ENCODE measurements around the gene SMOC2. TPM values are rescaled to one million over a fixed set of nuclear protein-coding genes. Genes with fewer than 3 reads are reported as not detected.

Gene SMOC2
- total RNA-seq, 3 donors from 2014 or later = 11.4 to 40.4 (median 18.8) TPM

DNA sequence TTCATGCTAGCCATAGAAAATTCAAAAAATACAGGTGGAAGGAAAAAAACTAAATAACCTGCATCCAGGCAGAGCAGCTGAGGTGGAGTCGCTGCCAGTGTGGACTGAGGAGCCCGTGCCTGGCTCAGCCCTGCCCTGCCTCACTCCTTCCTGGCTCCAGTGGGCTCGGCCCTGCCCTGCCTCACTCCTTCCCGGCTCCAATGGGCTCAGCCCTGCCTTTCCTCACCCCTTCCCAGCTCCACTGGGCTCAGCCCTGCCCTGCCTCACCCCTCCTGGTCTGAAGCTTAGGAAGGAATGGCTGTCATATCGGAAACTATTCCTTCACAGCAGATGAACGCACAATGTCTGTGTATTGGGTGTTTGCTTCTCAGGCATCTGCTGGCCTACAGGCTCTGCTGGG, 142.1 kb downstream of the SMOC2 start:
- no peak for ATAC-seq
- no peak for DNase-seq
- no peaks in the 10 kb centered on the region for H3K36me3 ChIP-seq (ENCODE audit: low read depth)
- no peaks in the 10 kb centered on the region for H3K4me1 ChIP-seq (ENCODE audit: low read depth)
- no peak overlapping the region for H3K4me3 ChIP-seq
- intact Hi-C loops (cut with DNase I, micrococcal nuclease) = no loop called here
- H3K9me3 ChIP-seq = no peaks in the 10 kb centered on the region
- TF ChIP-seq, protein P1, sequence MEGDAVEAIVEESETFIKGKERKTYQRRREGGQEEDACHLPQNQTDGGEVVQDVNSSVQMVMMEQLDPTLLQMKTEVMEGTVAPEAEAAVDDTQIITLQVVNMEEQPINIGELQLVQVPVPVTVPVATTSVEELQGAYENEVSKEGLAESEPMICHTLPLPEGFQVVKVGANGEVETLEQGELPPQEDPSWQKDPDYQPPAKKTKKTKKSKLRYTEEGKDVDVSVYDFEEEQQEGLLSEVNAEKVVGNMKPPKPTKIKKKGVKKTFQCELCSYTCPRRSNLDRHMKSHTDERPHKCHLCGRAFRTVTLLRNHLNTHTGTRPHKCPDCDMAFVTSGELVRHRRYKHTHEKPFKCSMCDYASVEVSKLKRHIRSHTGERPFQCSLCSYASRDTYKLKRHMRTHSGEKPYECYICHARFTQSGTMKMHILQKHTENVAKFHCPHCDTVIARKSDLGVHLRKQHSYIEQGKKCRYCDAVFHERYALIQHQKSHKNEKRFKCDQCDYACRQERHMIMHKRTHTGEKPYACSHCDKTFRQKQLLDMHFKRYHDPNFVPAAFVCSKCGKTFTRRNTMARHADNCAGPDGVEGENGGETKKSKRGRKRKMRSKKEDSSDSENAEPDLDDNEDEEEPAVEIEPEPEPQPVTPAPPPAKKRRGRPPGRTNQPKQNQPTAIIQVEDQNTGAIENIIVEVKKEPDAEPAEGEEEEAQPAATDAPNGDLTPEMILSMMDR (IDR thresholded peaks at IDR 0.05) = no peak

DNA sequence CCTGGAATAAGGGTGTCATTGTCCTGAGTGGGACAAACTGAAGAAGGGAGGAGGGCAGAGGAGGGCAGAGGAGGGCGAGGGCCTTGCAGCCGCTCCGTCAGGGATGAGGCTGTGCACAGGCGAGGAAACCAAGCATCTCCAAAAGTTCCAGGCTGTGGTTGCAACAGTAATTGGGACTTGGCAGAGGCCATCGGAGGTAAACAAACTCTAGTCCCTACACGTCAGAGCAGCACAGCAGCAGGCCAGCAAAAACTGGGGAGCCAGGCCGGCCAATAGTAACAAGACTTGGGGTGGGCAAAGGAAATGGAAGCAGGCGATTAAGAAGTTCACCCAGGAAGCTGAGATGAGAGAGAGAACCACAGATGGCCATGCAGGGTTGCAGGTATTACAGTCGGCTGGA, 142.8 kb downstream of the SMOC2 start:
- H3K36me3 ChIP-seq (ENCODE audit: low read depth) = no peaks in the 10 kb centered on the region
- H3K4me3 ChIP-seq = no peak overlapping the region
- no peaks in the 10 kb centered on the region for H3K9me3 ChIP-seq
- TF ChIP-seq, protein P1 (IDR thresholded peaks at IDR 0.05) = no peak
- intact Hi-C loops (cut with DNase I, micrococcal nuclease) = no loop called here
- DNase-seq (peak in 1 of 3 donors; percentile 29), ATAC-seq (peak; percentile 33)
- no peaks in the 10 kb centered on the region for H3K4me1 ChIP-seq (ENCODE audit: low read depth)

DNA sequence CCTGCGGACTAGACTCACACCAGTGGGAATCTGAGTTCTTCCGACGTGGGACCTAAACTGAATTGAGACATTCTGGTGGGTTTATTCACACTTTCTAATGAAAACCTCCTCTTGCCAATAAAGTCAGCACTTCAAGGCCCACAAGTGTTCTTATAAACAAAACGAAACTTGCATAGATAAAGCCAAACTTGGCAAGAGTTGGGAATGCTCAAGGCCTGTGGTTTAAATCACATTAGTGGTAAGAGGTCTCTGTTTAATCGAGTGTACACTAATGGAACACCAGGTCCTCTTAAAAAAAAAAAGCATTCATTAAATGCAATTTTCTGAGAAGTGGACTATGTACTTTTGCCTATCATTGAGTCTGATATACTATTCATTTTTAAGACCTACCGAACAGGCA, 143.3 kb downstream of the SMOC2 start:
- no peaks in the 10 kb centered on the region for H3K9me3 ChIP-seq
- intact Hi-C loops (cut with DNase I, micrococcal nuclease) = no loop called here
- DNase-seq (no peak), ATAC-seq (no peak)
- H3K4me3 ChIP-seq = no peak overlapping the region
- TF ChIP-seq, protein P1 (IDR thresholded peaks at IDR 0.05) = no peak
- no peaks in the 10 kb centered on the region for H3K36me3 ChIP-seq (ENCODE audit: low read depth)
- no peaks in the 10 kb centered on the region for H3K4me1 ChIP-seq (ENCODE audit: low read depth)

DNA sequence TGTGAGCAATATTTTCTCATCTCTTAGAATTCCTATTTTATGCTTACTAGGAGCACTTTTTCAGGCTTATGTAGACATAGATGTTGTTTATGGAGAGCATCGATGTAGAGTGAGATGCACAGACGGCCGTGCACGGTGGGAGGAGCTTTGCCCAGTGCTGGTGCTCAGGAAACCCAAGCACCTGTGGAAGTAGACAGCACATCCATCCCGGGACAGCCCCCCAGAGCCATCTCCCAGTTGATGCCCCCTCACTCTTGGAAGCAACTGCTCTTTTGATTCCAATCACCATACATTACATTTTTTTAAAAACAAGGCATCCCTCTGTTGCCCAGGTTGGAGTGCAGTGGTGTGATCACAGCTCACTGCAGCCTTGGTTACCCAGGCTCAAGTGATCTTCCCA, 143.7 kb downstream of the SMOC2 start:
- TF ChIP-seq, protein P1 (IDR thresholded peaks at IDR 0.05) = no peak
- Histone ChIP-seq H3K36me3 (ENCODE audit: low read depth) (no peaks in the 10 kb centered on the region), H3K4me3 (no peak overlapping the region), H3K4me1 (ENCODE audit: low read depth) (no peaks in the 10 kb centered on the region), H3K9me3 (no peaks in the 10 kb centered on the region)
- intact Hi-C loops (cut with DNase I, micrococcal nuclease) = no loop called here
- no peak for DNase-seq
- ATAC-seq = no peak

DNA sequence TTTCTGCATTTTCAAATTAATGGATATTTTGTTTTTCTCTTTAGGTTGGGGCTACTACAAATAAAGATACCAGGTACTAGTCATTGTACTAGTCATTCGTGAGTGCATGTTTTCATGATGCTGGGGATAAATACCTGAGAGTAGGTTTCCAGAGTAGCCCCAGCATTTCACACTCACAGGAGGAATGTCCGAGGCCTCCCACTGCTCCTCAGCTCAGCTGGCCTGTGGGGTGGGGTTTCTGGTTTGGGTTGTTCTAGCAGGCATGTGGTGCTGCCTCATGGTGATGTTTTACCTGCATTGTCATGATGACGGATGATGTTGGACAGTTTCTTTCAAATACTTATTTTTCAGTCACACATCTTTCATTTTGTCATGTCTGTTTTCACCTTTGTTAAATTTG, 144.5 kb downstream of the SMOC2 start:
- intact Hi-C loops (cut with DNase I, micrococcal nuclease) = no loop called here
- ATAC-seq (no peak), DNase-seq (no peak)
- no peaks in the 10 kb centered on the region for H3K9me3 ChIP-seq
- H3K4me3 ChIP-seq = no peak overlapping the region
- H3K4me1 ChIP-seq (ENCODE audit: low read depth) = no peaks in the 10 kb centered on the region
- TF ChIP-seq, protein P1 (IDR thresholded peaks at IDR 0.05) = no peak
- H3K36me3 ChIP-seq (ENCODE audit: low read depth) = no peaks in the 10 kb centered on the region

DNA sequence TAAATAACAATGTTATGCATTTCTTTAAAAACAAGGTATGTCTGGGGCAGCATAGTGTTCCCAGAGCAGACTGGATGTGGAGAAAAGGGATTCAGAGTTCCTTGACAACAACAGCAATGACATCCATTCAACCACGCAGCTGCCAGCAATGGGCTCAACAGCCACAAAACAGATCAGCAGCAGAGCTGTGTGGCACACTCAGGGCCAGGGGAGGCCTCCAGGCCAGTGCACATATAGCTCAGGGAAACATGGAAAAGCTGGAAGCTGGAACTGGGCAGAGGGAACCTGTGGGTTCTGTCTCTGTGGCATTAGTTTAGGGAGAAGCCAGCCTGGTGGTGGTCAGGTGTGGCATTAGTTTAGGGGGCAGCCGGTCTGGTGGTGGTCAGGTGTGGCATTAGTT, 148.3 kb downstream of the SMOC2 start:
- TF ChIP-seq, protein P1 (IDR thresholded peaks at IDR 0.05) = no peak
- H3K4me1 ChIP-seq (ENCODE audit: low read depth) = no peaks in the 10 kb centered on the region

More for the DNA sequence above, 148.3 kb downstream of the SMOC2 start:
- DNase-seq = no peak
- no peak overlapping the region for H3K4me3 ChIP-seq
- ATAC-seq = no peak
- H3K36me3 ChIP-seq (ENCODE audit: low read depth) = no peaks in the 10 kb centered on the region
- intact Hi-C loops (cut with DNase I, micrococcal nuclease) = no loop called here
- H3K9me3 ChIP-seq = no peaks in the 10 kb centered on the region

Measured in mucosa of descending colon (tissue), 3 donors.